ENCODE measurements around the gene WDR7.

DNA sequence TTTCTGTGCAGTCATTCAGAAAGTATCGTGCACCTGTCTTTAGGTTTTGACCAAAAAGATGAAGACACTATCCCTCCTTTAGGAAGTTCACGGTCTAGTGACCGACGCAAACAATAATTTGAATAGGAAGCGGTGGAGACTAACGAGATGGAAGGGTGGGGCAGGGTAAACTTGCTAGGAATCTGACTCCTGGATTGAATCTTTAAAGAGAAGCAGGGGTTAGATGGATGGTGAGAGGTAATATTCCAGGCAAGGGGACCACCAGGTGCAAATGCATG lies 12.1 kb upstream of the WDR7 start:
- TF ChIP-seq CTCF (IDR thresholded peaks at IDR 0.05; ENCODE audit: low read length) = no peak
- TF ChIP-seq EZH2 (IDR thresholded peaks at IDR 0.05; ENCODE audit: borderline replicate concordance, low read length) = no peak

All from OCI-LY1 (cell line).